22Rv1 (cell line): Measurements from ENCODE around the gene PARD6G.

Experiments used
- ZFX ChIP-seq: fragments of 450-650 bp; IDR thresholded peaks from 2 replicates; pipeline ENCODE4 v1.6.1; 2017; ENCODE audit warnings: antibody characterized with exemption, borderline replicate concordance
- TF ChIP-seq, protein P1 (sequence below): fragments of 450-650 bp; IDR thresholded peaks from 2 replicates; pipeline ENCODE4 v1.5.1; 2017; ENCODE audit warnings: mild to moderate bottlenecking

DNA sequence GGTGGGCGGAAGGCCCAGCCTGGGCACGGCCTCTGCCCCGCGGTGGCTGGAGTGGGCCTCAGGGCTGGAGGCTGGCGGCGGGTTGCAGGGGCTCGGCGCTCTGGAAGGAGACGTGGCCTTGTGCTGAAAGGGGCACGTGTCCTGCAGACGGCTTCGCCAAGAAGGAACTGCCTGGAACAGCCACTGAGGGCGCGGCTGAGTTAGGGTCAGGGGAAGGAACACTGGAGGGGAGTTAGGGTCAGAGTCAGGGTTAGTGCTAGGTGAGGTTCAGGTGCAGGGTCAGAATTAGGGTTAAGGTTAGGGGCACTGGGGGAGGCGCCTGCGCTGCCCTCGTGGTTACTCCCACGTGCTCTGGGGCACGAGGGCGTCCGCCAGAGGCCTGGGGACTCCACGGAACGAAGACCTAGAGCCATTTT is 139.2 kb downstream of the PARD6G start:
- TF ChIP-seq, protein P1, sequence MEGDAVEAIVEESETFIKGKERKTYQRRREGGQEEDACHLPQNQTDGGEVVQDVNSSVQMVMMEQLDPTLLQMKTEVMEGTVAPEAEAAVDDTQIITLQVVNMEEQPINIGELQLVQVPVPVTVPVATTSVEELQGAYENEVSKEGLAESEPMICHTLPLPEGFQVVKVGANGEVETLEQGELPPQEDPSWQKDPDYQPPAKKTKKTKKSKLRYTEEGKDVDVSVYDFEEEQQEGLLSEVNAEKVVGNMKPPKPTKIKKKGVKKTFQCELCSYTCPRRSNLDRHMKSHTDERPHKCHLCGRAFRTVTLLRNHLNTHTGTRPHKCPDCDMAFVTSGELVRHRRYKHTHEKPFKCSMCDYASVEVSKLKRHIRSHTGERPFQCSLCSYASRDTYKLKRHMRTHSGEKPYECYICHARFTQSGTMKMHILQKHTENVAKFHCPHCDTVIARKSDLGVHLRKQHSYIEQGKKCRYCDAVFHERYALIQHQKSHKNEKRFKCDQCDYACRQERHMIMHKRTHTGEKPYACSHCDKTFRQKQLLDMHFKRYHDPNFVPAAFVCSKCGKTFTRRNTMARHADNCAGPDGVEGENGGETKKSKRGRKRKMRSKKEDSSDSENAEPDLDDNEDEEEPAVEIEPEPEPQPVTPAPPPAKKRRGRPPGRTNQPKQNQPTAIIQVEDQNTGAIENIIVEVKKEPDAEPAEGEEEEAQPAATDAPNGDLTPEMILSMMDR: no peak
- no peak for TF ChIP-seq ZFX
